ENCODE data around the gene AIFM1.

AIFM1 gene

GRCh38 chrX:130095249-130096030 lies 70.2 kb downstream of the AIFM1 start:
- Mint-ChIP-seq H3K4me1 (peaks cover 55% of the 10 kb centered on the region), H3K36me3 (no peaks in the 10 kb centered on the region), H3K4me3 (no peak overlapping the region), H3K27me3 (no peaks in the 10 kb centered on the region), H3K9me3 (no peaks in the 10 kb centered on the region), H3K27ac (no peak overlapping the region)
- no peak for ATAC-seq

DNA sequence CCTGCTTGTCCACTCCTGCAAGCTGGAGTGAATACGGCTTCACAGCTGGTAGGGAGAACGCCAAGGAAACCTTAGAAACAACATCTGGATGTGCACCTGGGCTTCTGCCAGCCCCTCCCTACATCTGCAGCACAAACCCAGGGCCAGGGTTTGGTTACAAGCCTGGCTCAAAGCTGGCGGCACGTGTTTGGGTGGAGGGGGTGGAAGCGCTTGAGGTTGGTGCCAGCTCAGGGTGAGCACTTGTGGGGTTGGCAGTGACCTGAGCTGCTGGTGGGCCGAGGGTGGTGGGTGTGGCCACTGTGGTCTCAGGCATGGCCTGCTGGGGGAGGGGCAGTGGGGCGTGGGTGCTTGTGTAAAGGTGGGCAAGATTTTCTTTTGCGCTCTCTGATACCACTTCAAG lies 70.9 kb downstream of the AIFM1 start:
- Mint-ChIP-seq H3K4me1 (peaks cover 54% of the 10 kb centered on the region), H3K36me3 (no peaks in the 10 kb centered on the region), H3K9me3 (no peaks in the 10 kb centered on the region), H3K4me3 (no peak overlapping the region), H3K27ac (no peak overlapping the region), H3K27me3 (no peaks in the 10 kb centered on the region)
- ATAC-seq, result no peak

DNA sequence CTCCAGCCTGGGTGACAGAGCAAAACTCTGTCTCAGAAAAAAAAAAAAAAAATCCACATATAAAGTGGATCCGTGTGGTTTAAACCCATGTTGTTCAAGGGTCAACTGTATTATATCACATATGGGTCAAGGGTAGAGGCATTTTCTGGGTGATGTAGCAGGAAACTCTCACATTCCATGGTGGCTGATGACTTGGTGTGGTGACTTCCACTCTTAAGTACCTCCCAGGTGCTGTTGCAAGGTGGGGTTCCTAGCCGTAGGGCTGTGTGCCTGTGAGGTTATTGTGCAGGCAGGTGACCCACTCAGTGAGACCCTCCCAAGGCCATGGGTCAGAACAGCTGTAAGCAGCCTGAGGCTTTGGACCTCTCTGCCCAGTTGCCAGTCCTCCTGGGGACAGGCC lies 72.4 kb downstream of the AIFM1 start:
- Mint-ChIP-seq H3K4me1 (peaks cover 42% of the 10 kb centered on the region), H3K36me3 (no peaks in the 10 kb centered on the region), H3K9me3 (no peaks in the 10 kb centered on the region), H3K27me3 (no peaks in the 10 kb centered on the region), H3K4me3 (no peak overlapping the region), H3K27ac (peak overlapping the region; percentile 86)
- ATAC-seq, result no peak

DNA sequence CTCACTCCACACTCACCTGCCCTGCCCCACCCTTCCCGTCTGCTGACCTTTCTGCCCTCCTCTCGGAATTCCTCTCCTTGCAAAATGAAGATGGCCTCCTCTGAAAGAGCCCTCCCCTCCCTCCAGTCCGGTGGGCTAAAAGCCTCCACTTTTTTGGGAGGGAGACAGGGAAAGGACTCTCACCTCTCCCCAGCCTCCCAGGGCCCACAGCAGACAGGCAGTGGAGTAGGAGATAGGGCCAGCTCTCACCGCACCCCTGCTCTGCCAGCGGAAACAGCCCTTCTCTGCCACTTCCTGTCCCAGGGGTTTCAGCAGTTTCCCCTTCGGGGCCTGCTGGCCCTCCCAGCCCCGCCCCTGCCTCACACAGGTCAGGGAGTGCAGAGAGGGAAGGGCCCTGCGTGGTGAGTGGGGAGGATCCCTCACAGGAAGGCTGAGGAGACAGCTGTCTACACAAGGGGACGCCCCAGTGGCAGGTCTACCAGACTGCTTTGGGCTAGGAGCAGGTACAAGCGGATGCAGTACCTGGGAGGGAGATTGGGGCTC lies 73.6 kb downstream of the AIFM1 start:
- no peaks in the 10 kb centered on the region for H3K9me3 Mint-ChIP-seq
- ATAC-seq, result peak; percentile 99
- peak overlapping the region; percentile 84 for H3K4me3 Mint-ChIP-seq
- H3K4me1 Mint-ChIP-seq, result peaks cover 46% of the 10 kb centered on the region
- H3K27ac Mint-ChIP-seq, result peak overlapping the region; percentile 86
- H3K36me3 Mint-ChIP-seq, result peaks cover 5% of the 10 kb centered on the region
- no peaks in the 10 kb centered on the region for H3K27me3 Mint-ChIP-seq

DNA sequence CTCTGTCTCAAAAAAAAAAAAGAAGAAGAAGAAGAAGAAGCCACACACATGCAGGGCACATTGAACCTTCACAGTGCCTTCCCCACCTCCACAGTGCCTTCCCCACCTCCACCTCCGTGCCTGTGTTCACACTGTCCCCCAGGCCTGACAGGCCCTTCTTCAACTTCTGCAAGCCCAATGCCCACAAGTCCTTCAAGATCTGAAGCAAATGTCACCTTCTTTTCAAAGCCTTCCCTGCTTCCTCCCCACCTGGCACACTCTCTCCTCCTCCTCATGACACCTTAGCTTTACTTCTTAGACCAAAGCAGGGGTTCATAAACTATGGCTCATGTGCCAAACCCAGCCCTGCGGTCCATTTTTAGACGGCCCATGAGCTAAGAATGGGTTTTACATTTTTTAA lies 75.3 kb downstream of the AIFM1 start:
- Mint-ChIP-seq H3K27ac (peak overlapping the region; percentile 9), H3K36me3 (peaks cover 5% of the 10 kb centered on the region), H3K4me1 (peaks cover 56% of the 10 kb centered on the region), H3K27me3 (no peaks in the 10 kb centered on the region), H3K4me3 (peak overlapping the region; percentile 36), H3K9me3 (no peaks in the 10 kb centered on the region)
- ATAC-seq, result no peak

- H3K4me1 Mint-ChIP-seq, result peaks cover 69% of the 10 kb centered on the region
- peaks cover 5% of the 10 kb centered on the region for H3K36me3 Mint-ChIP-seq
- H3K27ac Mint-ChIP-seq, result peak overlapping the region; percentile 96
- H3K27me3 Mint-ChIP-seq, result no peaks in the 10 kb centered on the region
- peak overlapping the region; percentile 71 for H3K4me3 Mint-ChIP-seq
- ATAC-seq, result peak; percentile 68
- no peaks in the 10 kb centered on the region for H3K9me3 Mint-ChIP-seq
These were observed 79.0 kb downstream of the AIFM1 start for GRCh38 chrX:130086447-130087206.

DNA sequence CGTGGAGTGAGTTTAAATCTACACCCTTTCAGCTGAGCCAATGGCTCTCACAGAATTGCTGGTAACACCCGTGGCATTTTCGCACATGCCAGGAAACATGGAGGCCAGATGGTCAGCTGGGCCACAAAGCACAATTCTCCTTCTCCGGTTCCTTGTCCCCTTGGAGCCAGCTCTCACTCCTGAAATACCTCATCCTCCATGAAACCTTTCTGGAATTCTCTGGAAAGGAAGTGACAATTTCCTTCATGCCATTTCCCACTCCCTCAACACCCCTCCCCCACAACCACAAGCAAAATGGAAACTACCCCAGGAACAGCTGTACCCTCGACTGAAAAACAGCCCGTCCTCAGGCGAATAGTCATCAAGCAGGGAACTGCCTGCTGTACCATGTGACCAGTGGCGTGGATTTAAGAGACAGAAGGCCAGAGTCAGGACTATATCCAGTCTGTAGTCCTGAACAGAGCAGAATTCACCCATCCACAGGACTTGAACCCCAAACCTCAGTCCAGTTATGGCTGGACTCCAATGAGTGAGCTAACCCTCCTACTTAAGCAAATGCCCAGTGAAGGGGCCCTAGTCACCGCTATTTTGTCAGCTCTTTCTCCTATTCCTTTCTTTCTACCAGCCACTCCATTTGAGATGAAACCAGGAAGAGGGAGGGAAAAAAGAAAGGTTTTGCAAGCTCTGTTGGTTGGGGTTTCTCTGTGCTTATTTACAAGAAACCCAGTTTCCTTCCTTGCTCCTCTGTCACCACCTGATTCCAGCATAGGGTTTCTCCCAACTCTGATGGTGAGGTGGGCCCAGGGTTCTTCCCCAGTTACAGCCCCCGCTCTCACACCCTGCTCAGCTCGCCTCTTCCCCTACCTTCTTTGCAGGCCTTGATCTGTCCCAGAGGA lies 79.8 kb downstream of the AIFM1 start:
- Mint-ChIP-seq H3K4me3 (peak overlapping the region; percentile 71), H3K36me3 (peaks cover 5% of the 10 kb centered on the region), H3K9me3 (no peaks in the 10 kb centered on the region), H3K27ac (peak overlapping the region; percentile 96), H3K4me1 (peaks cover 74% of the 10 kb centered on the region), H3K27me3 (no peaks in the 10 kb centered on the region)
- no peak for ATAC-seq

- no peaks in the 10 kb centered on the region for H3K9me3 Mint-ChIP-seq
- no peaks in the 10 kb centered on the region for H3K27me3 Mint-ChIP-seq
- peak overlapping the region; percentile 79 for H3K4me3 Mint-ChIP-seq
- peaks cover 71% of the 10 kb centered on the region for H3K4me1 Mint-ChIP-seq
- H3K27ac Mint-ChIP-seq, result peak overlapping the region; percentile 96
- peaks cover 5% of the 10 kb centered on the region for H3K36me3 Mint-ChIP-seq
- ATAC-seq, result peak; percentile 70
These were observed 80.9 kb downstream of the AIFM1 start for GRCh38 chrX:130084631-130085237.

- ATAC-seq, result peak; percentile 67
- Mint-ChIP-seq H3K27me3 (no peaks in the 10 kb centered on the region), H3K27ac (peak overlapping the region; percentile 96), H3K4me1 (peaks cover 75% of the 10 kb centered on the region), H3K9me3 (no peaks in the 10 kb centered on the region), H3K4me3 (peak overlapping the region; percentile 79), H3K36me3 (peaks cover 5% of the 10 kb centered on the region)
These were observed 81.8 kb downstream of the AIFM1 start for GRCh38 chrX:130083656-130084382.

- H3K27me3 Mint-ChIP-seq, result no peaks in the 10 kb centered on the region
- peaks cover 5% of the 10 kb centered on the region for H3K36me3 Mint-ChIP-seq
- no peak for ATAC-seq
- no peaks in the 10 kb centered on the region for H3K9me3 Mint-ChIP-seq
- peaks cover 75% of the 10 kb centered on the region for H3K4me1 Mint-ChIP-seq
- H3K27ac Mint-ChIP-seq, result peak overlapping the region; percentile 96
- H3K4me3 Mint-ChIP-seq, result peak overlapping the region; percentile 72
These were observed 82.5 kb downstream of the AIFM1 start for GRCh38 chrX:130083107-130083490.

GRCh38 chrX:130082244-130083106 lies 83.2 kb downstream of the AIFM1 start:
- ATAC-seq, result peak; percentile 82
- H3K4me1 Mint-ChIP-seq, result peaks cover 69% of the 10 kb centered on the region
- no peaks in the 10 kb centered on the region for H3K36me3 Mint-ChIP-seq
- H3K27ac Mint-ChIP-seq, result peak overlapping the region; percentile 96
- peak overlapping the region; percentile 72 for H3K4me3 Mint-ChIP-seq
- H3K27me3 Mint-ChIP-seq, result no peaks in the 10 kb centered on the region
- H3K9me3 Mint-ChIP-seq, result no peaks in the 10 kb centered on the region

- H3K36me3 Mint-ChIP-seq, result no peaks in the 10 kb centered on the region
- H3K27me3 Mint-ChIP-seq, result no peaks in the 10 kb centered on the region
- H3K4me3 Mint-ChIP-seq, result no peak overlapping the region
- no peak for ATAC-seq
- H3K4me1 Mint-ChIP-seq, result peaks cover 63% of the 10 kb centered on the region
- peak overlapping the region; percentile 96 for H3K27ac Mint-ChIP-seq
- H3K9me3 Mint-ChIP-seq, result no peaks in the 10 kb centered on the region
These were observed 84.1 kb downstream of the AIFM1 start for GRCh38 chrX:130081421-130082045.

DNA sequence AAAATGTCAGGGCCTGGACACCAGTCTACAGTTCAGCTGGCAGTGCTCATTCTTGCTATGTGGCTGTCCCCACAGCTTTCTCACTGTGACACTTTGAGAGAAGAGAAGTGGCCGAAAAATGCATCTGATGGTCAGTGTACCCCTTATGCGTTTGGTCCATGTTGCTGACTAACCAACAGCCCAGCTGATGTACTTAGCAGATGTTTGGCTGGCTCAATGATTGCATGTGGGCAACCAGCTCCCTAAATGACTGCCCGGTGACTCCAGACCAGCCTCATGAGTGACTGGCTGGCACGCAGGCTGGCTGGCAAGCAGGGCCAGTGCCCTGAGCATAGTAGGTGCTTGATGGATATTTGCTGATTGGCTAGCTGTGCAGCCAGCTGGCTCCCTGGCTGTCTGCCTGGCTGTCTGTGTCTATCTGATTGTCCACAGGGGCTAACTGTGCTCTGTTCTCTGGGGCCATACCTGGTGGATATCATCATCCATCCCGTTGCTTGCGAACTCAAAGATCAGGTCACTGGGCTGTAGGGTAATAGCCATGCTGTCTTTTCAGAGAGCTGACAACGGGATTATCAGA lies 84.8 kb downstream of the AIFM1 start:
- H3K36me3 Mint-ChIP-seq, result peaks cover under 1% of the 10 kb centered on the region
- no peak for ATAC-seq
- H3K9me3 Mint-ChIP-seq, result no peaks in the 10 kb centered on the region
- H3K4me3 Mint-ChIP-seq, result no peak overlapping the region
- H3K27ac Mint-ChIP-seq, result peak overlapping the region; percentile 96
- no peaks in the 10 kb centered on the region for H3K27me3 Mint-ChIP-seq
- H3K4me1 Mint-ChIP-seq, result peaks cover 56% of the 10 kb centered on the region
